A549 (cell line): ENCODE results near the gene PPP1R37.

ENCODE experiments used
- BHLHE40 ChIP-seq: IDR thresholded peaks from 2 replicates; pipeline ENCODE4 v1.6.1; 2012; ENCODE audit warnings: low read depth, low read length, inconsistent platforms
- CEBPB ChIP-seq, 2 experiments: fragments of >200 bp in 1 of 2; sonication (Bioruptor Twin) in 1 of 2; formaldehyde crosslinking in 1 of 2; IDR thresholded peaks; 2 replicates each; pipeline ENCODE4 v1.6.1; 2012 to 2016
- CHD2 ChIP-seq: fragments of 150-350 bp; IDR thresholded peaks from 2 replicates; pipeline ENCODE4 v1.6.1; 2014; ENCODE audit warnings: low read length; ENCODE audit not compliant: partially characterized antibody
- ESRRA ChIP-seq: fragments of 150-350 bp; IDR thresholded peaks from 2 replicates; pipeline ENCODE4 v1.6.1; 2014; ENCODE audit warnings: mild to moderate bottlenecking, low read length, borderline replicate concordance
- JUN ChIP-seq, 2 experiments: fragments of >200 bp; sonication (Bioruptor Twin); formaldehyde crosslinking; IDR thresholded peaks; 2 replicates in 1 of 2; 3 replicates in 1 of 2; pipeline ENCODE4 v1.6.1; 2016 to 2017
- KDM1A ChIP-seq: fragments of 200-600 bp; sonication (generic); IDR thresholded peaks from 2 replicates; pipeline ENCODE4 v1.6.1; 2016; ENCODE audit warnings: low read depth, mild to moderate bottlenecking
- KDM5A ChIP-seq: fragments of 200-600 bp; sonication (generic); IDR thresholded peaks from 2 replicates; pipeline ENCODE4 v1.6.1; 2016; ENCODE audit warnings: antibody characterized with exemption, mild to moderate bottlenecking
- POLR2A ChIP-seq: IDR thresholded peaks from 2 replicates; pipeline ENCODE4 v1.6.1; 2012; ENCODE audit warnings: mild to moderate bottlenecking, low read length
- POLR2AphosphoS2 ChIP-seq: conservative IDR thresholded peaks from 2 replicates; pipeline ENCODE4 v1.6.1; 2012; ENCODE audit warnings: low read length, improper control_type of control experiment, inconsistent platforms
- TF ChIP-seq, protein P1 (sequence below): fragments of >200 bp; sonication (Bioruptor Twin); formaldehyde crosslinking; IDR thresholded peaks from 3 replicates; pipeline ENCODE4 v1.5.1; 2016
- TF ChIP-seq, protein P2 (sequence below): IDR thresholded peaks from 2 replicates; pipeline ENCODE4 v1.6.1; 2012
- TF ChIP-seq, protein P3 (sequence below): fragments of 200-600 bp; sonication (generic); IDR thresholded peaks from 2 replicates; pipeline ENCODE4 v1.6.1; 2016; ENCODE audit warnings: antibody characterized with exemption, mild to moderate bottlenecking, moderate library complexity
- TF ChIP-seq, protein P4 (sequence below): fragments of 450-650 bp; IDR thresholded peaks from 2 replicates; pipeline ENCODE4 v1.6.1; 2014; ENCODE audit warnings: antibody characterized with exemption

DNA sequence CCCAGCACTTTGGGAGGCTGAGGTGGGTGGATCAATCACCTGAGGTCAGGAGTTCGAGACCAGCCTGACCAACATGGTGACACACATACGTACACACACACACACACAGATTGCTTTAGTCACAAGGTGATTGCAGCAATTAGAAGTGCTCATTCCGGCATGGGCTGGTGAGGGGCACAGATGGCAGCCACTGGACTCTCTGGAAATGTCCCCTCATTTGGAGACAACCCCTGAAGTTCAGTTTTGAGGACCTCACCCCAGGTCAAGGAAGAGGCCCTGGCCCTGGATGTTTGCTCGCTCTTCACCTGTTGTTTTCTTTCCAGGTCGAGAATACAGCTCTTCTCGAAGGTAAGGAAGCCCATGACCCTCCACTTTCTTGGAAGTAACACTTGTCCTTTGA is 22.8 kb upstream of the PPP1R37 start:
- TF ChIP-seq ESRRA = no peak
- TF ChIP-seq, protein P1, sequence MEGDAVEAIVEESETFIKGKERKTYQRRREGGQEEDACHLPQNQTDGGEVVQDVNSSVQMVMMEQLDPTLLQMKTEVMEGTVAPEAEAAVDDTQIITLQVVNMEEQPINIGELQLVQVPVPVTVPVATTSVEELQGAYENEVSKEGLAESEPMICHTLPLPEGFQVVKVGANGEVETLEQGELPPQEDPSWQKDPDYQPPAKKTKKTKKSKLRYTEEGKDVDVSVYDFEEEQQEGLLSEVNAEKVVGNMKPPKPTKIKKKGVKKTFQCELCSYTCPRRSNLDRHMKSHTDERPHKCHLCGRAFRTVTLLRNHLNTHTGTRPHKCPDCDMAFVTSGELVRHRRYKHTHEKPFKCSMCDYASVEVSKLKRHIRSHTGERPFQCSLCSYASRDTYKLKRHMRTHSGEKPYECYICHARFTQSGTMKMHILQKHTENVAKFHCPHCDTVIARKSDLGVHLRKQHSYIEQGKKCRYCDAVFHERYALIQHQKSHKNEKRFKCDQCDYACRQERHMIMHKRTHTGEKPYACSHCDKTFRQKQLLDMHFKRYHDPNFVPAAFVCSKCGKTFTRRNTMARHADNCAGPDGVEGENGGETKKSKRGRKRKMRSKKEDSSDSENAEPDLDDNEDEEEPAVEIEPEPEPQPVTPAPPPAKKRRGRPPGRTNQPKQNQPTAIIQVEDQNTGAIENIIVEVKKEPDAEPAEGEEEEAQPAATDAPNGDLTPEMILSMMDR = no peak
- TF ChIP-seq, protein P2, sequence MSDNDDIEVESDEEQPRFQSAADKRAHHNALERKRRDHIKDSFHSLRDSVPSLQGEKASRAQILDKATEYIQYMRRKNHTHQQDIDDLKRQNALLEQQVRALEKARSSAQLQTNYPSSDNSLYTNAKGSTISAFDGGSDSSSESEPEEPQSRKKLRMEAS = no peak
- no peak for TF ChIP-seq POLR2A
- TF ChIP-seq CEBPB (IDR thresholded peaks at IDR 0.05) = no peak
- no peak for TF ChIP-seq BHLHE40
- TF ChIP-seq POLR2AphosphoS2 = no peak
- TF ChIP-seq KDM1A = no peak
- no peak for TF ChIP-seq CHD2
- TF ChIP-seq JUN (IDR thresholded peaks at IDR 0.05) = no peak
- TF ChIP-seq, protein P3, sequence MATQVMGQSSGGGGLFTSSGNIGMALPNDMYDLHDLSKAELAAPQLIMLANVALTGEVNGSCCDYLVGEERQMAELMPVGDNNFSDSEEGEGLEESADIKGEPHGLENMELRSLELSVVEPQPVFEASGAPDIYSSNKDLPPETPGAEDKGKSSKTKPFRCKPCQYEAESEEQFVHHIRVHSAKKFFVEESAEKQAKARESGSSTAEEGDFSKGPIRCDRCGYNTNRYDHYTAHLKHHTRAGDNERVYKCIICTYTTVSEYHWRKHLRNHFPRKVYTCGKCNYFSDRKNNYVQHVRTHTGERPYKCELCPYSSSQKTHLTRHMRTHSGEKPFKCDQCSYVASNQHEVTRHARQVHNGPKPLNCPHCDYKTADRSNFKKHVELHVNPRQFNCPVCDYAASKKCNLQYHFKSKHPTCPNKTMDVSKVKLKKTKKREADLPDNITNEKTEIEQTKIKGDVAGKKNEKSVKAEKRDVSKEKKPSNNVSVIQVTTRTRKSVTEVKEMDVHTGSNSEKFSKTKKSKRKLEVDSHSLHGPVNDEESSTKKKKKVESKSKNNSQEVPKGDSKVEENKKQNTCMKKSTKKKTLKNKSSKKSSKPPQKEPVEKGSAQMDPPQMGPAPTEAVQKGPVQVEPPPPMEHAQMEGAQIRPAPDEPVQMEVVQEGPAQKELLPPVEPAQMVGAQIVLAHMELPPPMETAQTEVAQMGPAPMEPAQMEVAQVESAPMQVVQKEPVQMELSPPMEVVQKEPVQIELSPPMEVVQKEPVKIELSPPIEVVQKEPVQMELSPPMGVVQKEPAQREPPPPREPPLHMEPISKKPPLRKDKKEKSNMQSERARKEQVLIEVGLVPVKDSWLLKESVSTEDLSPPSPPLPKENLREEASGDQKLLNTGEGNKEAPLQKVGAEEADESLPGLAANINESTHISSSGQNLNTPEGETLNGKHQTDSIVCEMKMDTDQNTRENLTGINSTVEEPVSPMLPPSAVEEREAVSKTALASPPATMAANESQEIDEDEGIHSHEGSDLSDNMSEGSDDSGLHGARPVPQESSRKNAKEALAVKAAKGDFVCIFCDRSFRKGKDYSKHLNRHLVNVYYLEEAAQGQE = no peak
- TF ChIP-seq KDM5A = no peak
- TF ChIP-seq, protein P4, sequence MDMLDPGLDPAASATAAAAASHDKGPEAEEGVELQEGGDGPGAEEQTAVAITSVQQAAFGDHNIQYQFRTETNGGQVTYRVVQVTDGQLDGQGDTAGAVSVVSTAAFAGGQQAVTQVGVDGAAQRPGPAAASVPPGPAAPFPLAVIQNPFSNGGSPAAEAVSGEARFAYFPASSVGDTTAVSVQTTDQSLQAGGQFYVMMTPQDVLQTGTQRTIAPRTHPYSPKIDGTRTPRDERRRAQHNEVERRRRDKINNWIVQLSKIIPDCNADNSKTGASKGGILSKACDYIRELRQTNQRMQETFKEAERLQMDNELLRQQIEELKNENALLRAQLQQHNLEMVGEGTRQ = no peak
